NOMO-1 (cell line): ENCODE results near the gene CENPVL1.
"Not testable (repeated sequence)": the region's sequence is repeated elsewhere in the genome, so short reads cannot be mapped to it uniquely, and the experiment has no call there.

Experiments used
- DNase-seq, 2 experiments: peaks; one replicate each; lab custom pipeline; 2025; ENCODE audit not compliant: unreplicated experiment in 2 of 2; lab: John Stamatoyannopoulos, UW

CENPVL1 gene

DNA sequence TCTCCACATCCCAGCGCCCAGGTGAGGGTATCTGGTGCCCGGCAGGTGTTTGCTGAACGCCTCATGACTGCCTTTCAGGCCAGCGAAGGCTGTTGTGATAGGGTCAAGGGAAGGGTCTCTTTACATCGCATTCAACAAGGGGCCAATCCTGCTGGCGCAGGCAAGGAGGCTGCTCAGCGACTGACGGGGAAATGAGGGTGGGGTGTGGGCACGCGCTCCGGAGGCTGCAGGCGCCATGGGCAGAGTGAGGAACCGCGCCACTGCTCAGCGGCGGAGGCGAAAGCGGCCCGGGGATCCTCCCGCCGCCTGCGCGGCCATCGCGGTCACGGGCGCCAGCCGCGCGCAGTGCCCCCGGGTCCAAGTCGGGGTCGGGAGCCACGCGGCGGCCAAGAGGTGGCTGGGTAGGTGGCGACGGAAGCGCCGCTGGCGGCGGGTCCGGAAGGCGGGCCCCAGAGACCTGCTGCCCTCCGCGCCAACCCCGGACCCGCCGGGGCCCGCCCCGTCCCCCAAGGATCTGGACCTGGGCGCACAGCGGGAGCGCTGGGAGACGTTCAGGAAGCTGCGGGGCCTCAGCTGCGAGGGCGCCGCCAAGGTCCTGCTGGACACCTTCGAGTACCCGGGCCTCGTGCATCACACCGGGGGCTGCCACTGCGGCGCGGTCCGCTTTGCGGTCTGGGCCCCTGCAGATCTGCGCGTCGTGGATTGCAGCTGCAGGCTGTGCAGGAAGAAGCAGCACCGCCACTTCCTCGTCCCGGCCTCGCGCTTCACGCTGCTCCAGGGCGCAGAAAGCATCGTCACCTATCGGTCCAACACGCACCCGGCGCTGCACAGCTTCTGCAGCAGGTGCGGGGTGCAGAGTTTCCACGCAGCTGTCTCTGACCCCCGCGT lies at the start of gene CENPVL1:
TSS of gene CENPVL1 (plus strand) at position 236 of the 888 bp plus-strand sequence. CDS start at position 236, 0 bp downstream.
- not testable (repeated sequence) for DNase-seq

GRCh38 chrX:51665981-51666380 lies 44.3 kb upstream of the CENPVL1 start:
- DNase-seq = no peak

DNA sequence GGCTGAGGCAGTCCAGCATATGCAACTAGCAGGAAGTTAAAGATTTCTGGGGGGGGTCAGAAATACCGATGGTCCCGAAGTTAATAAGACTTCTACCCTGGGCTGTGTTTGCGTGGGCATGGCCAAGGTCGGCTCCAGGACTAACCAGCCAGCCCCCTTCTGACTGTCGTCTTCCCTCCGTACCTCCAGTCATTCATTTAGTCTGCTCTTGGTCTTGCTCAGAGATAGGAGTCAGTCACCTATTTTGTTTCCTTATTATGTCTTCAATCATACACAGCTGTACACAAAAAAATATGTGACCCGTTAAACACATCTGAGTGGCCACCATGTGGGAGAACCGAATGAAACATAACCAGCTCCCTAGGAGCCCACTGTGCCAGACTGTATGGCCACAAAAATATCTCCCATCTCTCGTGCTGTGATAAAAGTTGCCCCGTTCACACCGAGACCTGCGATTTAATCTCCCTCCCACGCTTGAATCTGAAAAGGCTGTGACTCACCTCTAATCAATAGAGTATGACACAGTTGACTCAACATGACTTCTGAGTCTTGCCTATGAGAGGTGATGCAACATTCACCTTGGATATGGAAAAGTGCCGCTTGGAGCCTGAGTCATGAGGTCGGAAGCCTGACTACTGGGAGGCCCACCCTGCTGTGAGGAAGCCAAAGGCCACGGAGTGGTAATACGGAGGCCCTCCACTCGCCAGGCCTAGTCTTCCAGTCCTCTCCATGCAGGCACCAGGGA lies 30.5 kb upstream of the CENPVL1 start:
- DNase-seq = not testable (repeated sequence)

GRCh38 chrX:51681808-51682719 lies 28.2 kb upstream of the CENPVL1 start:
- not testable (repeated sequence) for DNase-seq

DNA sequence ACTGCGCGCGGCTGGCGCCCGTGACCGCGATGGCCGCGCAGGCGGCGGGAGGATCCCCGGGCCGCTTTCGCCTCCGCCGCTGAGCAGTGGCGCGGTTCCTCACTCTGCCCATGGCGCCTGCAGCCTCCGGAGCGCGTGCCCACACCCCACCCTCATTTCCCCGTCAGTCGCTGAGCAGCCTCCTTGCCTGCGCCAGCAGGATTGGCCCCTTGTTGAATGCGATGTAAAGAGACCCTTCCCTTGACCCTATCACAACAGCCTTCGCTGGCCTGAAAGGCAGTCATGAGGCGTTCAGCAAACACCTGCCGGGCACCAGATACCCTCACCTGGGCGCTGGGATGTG lies 27.6 kb upstream of the CENPVL1 start, which contains the start of gene CENPVL2:
TSS of gene CENPVL2 (minus strand) at position 112 of the 343 bp plus-strand sequence. CDS start at position 112, 0 bp downstream.
- DNase-seq = not testable (repeated sequence)

DNA sequence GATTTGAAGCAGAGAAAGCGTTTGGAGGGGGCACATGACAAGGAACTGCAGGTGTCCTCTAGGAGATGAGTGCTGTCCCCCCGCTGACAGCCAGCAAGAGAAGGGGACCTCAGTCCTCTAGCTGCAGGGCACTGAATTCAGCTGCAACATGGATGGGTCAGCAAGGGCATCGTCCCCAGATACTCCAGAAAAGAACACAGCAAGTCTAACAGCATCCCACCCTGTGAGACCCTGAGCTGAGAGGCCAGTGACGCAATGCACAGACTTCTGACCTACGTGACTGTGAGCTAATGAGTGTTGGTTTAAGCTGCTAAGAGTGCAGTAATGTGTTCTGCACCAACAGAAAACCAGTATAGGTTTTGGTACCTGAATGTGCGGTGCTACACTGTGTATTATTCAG lies 16.1 kb upstream of the CENPVL1 start:
- DNase-seq = no peak

GRCh38 chrX:51697397-51697796 lies 12.9 kb upstream of the CENPVL1 start:
- no peak for DNase-seq

GRCh38 chrX:51712943-51713647 lies 2.8 kb downstream of the CENPVL1 start:
- not testable (repeated sequence) for DNase-seq

- DNase-seq = no peak
These were observed 17.9 kb downstream of the CENPVL1 start for GRCh38 chrX:51728202-51728601.

GRCh38 chrX:51737091-51737490 lies 26.8 kb downstream of the CENPVL1 start:
- DNase-seq = peak; percentile 24 to 91

DNA sequence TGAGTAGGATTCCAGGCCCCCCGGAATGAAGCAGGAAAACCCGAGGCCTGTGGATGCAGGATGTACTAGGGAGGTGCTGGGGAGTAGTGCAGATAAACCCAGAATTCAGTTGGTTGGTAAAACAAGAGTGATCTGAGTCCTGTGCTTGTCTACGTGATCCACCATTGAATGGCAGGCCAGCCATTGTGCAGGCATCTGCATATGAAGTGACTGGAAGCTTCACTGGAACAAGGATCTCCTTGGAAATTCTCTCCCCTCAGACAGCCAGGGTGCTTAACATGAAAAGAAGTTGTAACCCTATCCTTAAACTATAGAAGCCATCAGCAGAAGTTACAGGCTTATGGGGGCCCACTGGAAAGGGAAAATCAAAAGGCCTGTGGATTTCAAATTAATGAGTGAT lies 32.3 kb downstream of the CENPVL1 start:
- DNase-seq = no peak

DNA sequence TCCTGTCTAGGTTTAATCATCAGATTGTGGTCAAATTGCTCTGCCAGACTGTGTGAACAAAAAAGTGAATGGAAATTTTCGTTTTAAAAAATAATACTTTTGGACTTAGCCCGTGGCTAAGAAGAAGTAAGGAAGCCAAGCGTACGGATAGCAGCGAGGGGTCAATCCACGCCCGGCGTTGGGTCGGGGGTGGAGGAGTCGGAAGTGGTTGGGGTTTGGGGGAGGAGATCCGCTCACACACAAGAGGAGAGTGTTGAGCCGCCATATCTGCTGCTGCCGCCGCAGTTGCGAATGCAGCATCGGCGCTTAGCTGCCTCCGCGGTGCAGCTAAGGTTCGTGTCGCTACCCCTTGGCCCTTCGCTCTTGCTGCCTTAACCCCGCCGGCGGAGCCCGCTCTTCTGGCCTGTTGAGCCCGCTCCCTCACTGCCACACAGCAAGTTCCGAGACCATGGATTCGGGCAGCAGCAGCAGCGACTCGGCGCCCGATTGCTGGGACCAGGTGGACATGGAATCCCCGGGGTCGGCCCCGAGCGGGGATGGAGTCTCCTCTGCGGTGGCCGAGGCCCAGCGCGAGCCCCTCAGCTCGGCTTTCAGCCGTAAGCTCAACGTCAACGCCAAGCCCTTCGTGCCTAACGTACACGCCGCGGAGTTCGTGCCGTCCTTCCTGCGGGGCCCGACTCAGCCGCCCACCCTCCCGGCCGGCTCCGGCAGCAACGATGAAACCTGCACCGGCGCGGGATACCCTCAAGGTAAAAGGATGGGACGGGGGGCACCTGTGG lies 33.1 kb downstream of the CENPVL1 start, which contains the start of gene GSPT2:
TSS of gene GSPT2 (plus strand) at position 264 of the 779 bp plus-strand sequence. CDS start at position 449, 185 bp downstream.
- peak; percentile 47 to 55 for DNase-seq

GRCh38 chrX:51747671-51748070 lies 37.4 kb downstream of the CENPVL1 start:
- DNase-seq = no peak

DNA sequence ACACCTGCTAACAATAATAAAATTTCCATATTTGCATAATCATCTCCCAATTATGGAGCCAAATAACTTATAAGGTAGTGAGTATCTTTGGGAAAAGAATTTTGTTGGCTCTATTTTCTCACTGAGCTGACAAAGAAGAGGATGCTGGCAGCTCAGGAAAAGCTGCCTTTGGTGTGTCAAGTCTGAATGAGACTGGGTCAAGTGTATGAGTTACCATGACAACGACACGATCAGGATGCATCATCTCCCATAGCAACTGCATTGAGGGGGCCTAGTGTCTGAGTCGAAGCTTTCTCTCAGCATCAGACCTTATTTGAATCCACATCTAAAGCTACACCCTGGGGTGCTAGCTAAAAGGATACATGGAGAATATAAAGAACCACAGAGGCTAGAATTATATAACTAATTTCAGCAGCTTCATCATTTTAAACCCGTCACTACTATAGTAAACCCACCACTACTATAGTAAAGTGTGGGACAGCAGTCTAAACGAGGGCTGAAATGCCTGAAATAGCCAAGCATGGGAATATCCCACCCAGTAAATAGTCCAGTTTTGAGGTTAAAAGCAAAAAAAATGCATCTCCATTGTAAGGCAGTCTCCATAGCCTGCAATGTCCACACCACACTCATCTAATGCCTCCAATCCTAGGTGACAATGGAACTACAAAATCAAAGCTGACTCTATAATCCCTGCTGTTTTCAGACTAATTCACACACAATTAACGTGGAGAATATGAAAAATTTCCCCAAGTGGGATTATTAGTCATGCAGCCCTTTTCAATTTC lies 48.9 kb downstream of the CENPVL1 start:
- no peak for DNase-seq

GRCh38 chrX:51760657-51761056 lies 50.3 kb downstream of the CENPVL1 start:
- no peak for DNase-seq
